AG09309 (cell line): ENCODE measurements around the gene IFNGR1.
A peak's percentile ranks its signal among the peaks of the same experiment; 100 is the strongest.

Experiments
- DNase-seq: peaks from one replicate; pipeline ENCODE4 v3.0.0-alpha.2; 2010; ENCODE audit warnings: low read depth
- H3K4me3 ChIP-seq: 2 replicates; pipeline ENCODE4 v1.5.1; 2011; ENCODE audit warnings: mild to moderate bottlenecking, low read depth, low read length, moderate library complexity; ENCODE audit not compliant: control insufficient read depth
- TF ChIP-seq, protein P1 (sequence below): IDR thresholded peaks from 2 replicates; pipeline ENCODE4 v1.5.1; 2011; ENCODE audit warnings: mild to moderate bottlenecking, low read depth, low read length, inconsistent platforms; ENCODE audit not compliant: insufficient read depth, control insufficient read depth; ENCODE audit errors: missing control alignments

IFNGR1 gene

DNA sequence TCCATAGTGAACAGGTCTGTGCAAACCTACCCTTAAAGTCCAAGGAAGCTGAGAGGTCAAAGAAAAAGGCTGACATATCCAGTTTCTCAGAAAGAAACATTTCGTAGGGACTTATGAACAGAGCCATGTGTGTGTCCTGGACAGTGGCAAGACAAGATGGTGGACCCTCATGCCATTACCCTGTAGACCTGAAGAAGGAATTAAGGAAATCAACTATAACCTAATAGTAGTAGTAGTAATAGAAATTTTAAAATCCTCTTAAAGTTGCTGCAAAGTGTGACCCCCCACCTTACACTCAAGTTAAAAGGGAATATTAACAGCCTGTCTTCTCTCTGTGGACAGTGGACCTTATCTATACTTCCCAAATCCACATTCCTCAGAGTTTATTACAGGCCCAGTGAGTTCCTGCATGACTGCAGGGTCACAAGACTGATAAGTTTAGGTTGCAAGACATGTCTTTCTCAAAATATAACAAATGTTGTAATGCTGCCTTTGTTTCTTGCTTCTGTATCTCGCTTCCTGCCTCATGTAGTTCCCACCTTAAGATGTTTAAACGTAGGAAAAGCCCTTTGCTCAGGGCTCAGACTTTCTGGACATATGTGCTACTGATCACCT, 56.4 kb downstream of the IFNGR1 start:
- no peak overlapping the region for H3K4me3 ChIP-seq
- no peak for DNase-seq
- TF ChIP-seq, protein P1, sequence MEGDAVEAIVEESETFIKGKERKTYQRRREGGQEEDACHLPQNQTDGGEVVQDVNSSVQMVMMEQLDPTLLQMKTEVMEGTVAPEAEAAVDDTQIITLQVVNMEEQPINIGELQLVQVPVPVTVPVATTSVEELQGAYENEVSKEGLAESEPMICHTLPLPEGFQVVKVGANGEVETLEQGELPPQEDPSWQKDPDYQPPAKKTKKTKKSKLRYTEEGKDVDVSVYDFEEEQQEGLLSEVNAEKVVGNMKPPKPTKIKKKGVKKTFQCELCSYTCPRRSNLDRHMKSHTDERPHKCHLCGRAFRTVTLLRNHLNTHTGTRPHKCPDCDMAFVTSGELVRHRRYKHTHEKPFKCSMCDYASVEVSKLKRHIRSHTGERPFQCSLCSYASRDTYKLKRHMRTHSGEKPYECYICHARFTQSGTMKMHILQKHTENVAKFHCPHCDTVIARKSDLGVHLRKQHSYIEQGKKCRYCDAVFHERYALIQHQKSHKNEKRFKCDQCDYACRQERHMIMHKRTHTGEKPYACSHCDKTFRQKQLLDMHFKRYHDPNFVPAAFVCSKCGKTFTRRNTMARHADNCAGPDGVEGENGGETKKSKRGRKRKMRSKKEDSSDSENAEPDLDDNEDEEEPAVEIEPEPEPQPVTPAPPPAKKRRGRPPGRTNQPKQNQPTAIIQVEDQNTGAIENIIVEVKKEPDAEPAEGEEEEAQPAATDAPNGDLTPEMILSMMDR: no peak

DNA sequence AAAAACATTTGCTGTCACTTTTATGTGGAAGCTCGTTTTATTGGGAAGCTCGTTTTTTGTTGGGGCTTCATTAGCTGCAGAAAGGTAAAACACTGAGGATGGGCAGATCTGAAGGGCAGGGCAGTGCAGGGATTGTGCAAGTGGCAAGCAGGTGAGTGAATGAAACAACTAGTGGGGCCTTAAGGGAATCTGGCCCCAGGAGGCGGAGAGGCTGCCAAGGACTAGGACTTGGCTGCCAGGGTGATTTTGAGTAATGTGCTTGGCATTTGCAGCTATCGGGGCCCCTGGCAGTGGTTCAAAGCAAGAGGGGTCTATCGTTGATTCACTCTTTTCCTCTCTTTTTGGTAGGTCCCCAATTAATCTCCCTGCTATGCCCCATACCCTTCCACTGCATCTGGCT, 57.2 kb downstream of the IFNGR1 start:
- TF ChIP-seq, protein P1: no peak
- no peak overlapping the region for H3K4me3 ChIP-seq
- no peak for DNase-seq

DNA sequence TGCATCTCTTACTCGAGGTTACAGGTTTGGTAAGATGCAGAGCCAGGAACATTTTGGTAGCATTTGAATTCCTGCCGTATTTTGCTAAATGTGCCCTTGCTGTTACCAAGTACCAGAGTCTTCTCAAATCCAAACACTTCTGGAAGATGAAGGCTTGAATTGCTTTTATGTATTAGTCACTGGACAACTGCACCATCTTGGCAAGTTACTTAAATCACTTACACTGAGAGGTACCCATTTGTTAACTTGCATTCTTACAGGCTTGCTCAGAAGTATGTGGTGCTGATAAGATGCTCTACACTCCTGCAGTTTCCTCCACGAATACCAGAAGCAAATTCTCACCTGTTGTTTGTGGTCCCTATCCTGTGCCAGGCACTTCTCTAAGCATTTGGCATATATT, 58.4 kb downstream of the IFNGR1 start:
- TF ChIP-seq, protein P1: no peak
- peak; percentile 17 for DNase-seq
- no peak overlapping the region for H3K4me3 ChIP-seq

- no peak overlapping the region for H3K4me3 ChIP-seq
- TF ChIP-seq, protein P1: no peak
- DNase-seq: no peak
These were observed 59.3 kb downstream of the IFNGR1 start for GRCh38 chr6:137159912-137160311.

DNA sequence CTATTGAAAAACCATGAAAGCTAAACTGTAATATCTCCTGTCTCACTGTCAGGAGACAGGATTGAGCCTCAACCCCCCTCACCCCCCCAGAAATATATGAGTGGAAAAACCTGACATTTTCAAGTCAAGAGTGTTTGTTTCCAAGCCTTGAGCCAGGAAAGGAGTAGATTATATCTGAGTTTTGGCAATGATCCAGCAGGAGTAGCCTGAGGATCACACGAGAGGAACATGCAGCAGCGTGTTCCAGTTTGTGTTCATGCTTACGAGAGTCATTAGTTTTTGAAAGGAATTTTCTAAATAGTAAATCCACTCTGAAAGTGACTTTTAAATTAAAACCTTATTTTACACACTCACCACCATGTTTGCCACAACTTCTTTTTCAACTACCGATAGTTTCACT, 61.6 kb downstream of the IFNGR1 start:
- no peak overlapping the region for H3K4me3 ChIP-seq
- TF ChIP-seq, protein P1: no peak
- no peak for DNase-seq

- H3K4me3 ChIP-seq: no peak overlapping the region
- TF ChIP-seq, protein P1: no peak
- DNase-seq: no peak
These were observed 62.5 kb downstream of the IFNGR1 start for GRCh38 chr6:137156650-137157049.
